Large intestine (tissue), 3 donors: ENCODE measurements around the gene ABCC2. TPM values are rescaled to one million over a fixed set of nuclear protein-coding genes. Genes with fewer than 3 reads are reported as not detected.
"Not testable (repeated sequence)": the region's sequence is repeated elsewhere in the genome, so short reads cannot be mapped to it uniquely, and the experiment has no call there.

Experiments
- DNase-seq, 2 donors: peaks; one replicate each; pipeline versions ENCODE4 v3.0.0 to v3.0.0-alpha.2; 2013
- H3K27ac ChIP-seq: one replicate; pipeline ENCODE4 v1.5.1; 2013; ENCODE audit warnings: low read length
- H3K27me3 ChIP-seq: 2 replicates; pipeline ENCODE4 v1.6.1; 2013; ENCODE audit warnings: low read length; ENCODE audit not compliant: control insufficient read depth, insufficient read depth
- H3K36me3 ChIP-seq: 2 replicates; pipeline ENCODE4 v1.6.1; 2013; ENCODE audit warnings: low read length; ENCODE audit not compliant: control insufficient read depth, insufficient read depth
- H3K4me1 ChIP-seq: one replicate; pipeline ENCODE4 v1.6.1; 2013; ENCODE audit warnings: low read length; ENCODE audit not compliant: control insufficient read depth, insufficient read depth
- H3K4me3 ChIP-seq: one replicate; pipeline ENCODE4 v1.5.1; 2013; ENCODE audit warnings: low read length
- H3K9me3 ChIP-seq: one replicate; pipeline ENCODE4 v1.6.1; 2013; ENCODE audit warnings: mild to moderate bottlenecking, low read depth, low read length, moderate library complexity; ENCODE audit not compliant: control insufficient read depth
- WGBS: methylation state at CpG from one replicate; pipeline ENCODE4 v1.1.5; 2013; ENCODE audit warnings: low lambda C conversion rate; ENCODE audit not compliant: insufficient coverage; 5-methylcytosine and 5-hydroxymethylcytosine counted together
- polyA plus RNA-seq: library from polyadenylated mRNA; unstranded; fragments of 120-200 nt; gene quantifications from one replicate; pipeline ENCODE4 v1.2.1, GENCODE V29; 2013

The ABCC2 gene
- polyA plus RNA-seq, 1 donor = 94.3 TPM

DNA sequence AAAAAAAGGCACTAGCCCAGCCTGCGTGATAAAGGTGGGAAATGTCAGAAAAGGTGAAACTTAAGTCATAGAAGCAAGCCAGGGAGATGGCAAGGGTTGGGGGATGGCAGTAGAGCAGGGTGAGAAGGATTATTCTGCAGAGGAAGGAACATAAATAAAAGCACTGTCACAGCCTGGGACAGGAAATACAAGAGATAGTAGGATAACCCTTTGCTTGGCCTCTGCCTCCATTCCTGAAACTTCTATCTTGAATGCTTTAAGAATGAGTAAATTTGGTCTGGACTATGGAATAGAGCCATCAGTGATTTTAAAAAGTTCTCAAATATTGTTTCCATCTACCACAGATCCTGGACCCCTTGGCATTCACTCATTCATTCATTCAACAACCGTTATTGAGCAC, 50.0 kb downstream of the ABCC2 start:
- H3K9me3 ChIP-seq = no peaks in the 10 kb centered on the region
- H3K36me3 ChIP-seq = peaks cover 74% of the 10 kb centered on the region
- no peak overlapping the region for H3K27ac ChIP-seq
- 100% methylated on average over 1 of the region's 2 CpGs for WGBS
- H3K4me1 ChIP-seq = no peaks in the 10 kb centered on the region
- H3K4me3 ChIP-seq = no peak overlapping the region
- no peaks in the 10 kb centered on the region for H3K27me3 ChIP-seq
- no peak for DNase-seq

GRCh38 chr10:99834410-99834809, 52.0 kb downstream of the ABCC2 start:
- no peak overlapping the region for H3K4me3 ChIP-seq
- no peaks in the 10 kb centered on the region for H3K4me1 ChIP-seq
- WGBS = 80% methylated on average over 2 of the region's 4 CpGs
- no peaks in the 10 kb centered on the region for H3K9me3 ChIP-seq
- H3K27me3 ChIP-seq = no peaks in the 10 kb centered on the region
- H3K27ac ChIP-seq = no peak overlapping the region
- H3K36me3 ChIP-seq = peaks cover 61% of the 10 kb centered on the region
- DNase-seq = no peak

DNA sequence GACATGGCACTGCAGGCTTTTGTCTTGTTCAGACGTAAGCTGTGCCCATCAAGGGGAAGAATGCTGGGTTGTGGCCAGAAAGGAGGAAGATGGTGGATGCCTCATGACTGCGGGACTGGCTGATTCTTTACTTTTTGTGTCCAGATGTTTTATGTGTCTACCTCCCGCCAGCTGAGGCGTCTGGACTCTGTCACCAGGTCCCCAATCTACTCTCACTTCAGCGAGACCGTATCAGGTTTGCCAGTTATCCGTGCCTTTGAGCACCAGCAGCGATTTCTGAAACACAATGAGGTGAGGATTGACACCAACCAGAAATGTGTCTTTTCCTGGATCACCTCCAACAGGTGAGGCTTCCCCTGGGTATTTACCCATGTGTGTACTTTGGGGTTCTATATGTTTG, 53.5 kb downstream of the ABCC2 start:
- no peaks in the 10 kb centered on the region for H3K9me3 ChIP-seq
- no peaks in the 10 kb centered on the region for H3K4me1 ChIP-seq
- no peak overlapping the region for H3K4me3 ChIP-seq
- 80% methylated on average over 1 of the region's 8 CpGs for WGBS
- H3K27me3 ChIP-seq = no peaks in the 10 kb centered on the region
- no peak for DNase-seq
- no peak overlapping the region for H3K27ac ChIP-seq
- peaks cover 56% of the 10 kb centered on the region for H3K36me3 ChIP-seq

GRCh38 chr10:99836711-99837110, 54.3 kb downstream of the ABCC2 start:
- Histone ChIP-seq H3K27me3 (no peaks in the 10 kb centered on the region), H3K36me3 (peaks cover 51% of the 10 kb centered on the region), H3K27ac (no peak overlapping the region), H3K9me3 (no peaks in the 10 kb centered on the region), H3K4me1 (no peaks in the 10 kb centered on the region), H3K4me3 (no peak overlapping the region)
- DNase-seq = no peak
- no CpG with 5 or more reads among the region's 2 CpGs for WGBS

DNA sequence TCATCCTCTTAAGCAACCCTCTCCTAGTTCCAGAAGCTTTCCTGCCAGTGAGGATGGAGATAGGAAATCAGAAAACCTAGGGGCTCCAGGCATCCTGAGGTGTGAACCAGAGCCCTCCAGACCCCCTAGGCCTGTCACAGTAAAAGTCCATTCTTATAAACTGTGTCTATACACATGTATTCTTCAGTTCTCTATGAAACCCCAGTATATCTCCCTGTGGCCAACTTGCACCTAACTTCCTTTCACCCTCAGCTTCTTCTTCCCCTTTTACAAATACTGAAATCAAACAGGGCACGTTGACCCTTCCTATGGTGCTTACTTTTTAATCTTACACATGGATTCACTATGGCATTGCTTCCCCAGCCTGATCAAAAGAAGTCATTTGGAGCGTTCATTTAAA, 58.4 kb downstream of the ABCC2 start:
- H3K9me3 ChIP-seq = not testable (repeated sequence)
- no CpG with 5 or more reads among the region's 2 CpGs for WGBS

GRCh38 chr10:99841746-99842145, 59.3 kb downstream of the ABCC2 start:
- H3K27ac ChIP-seq = no peak overlapping the region
- WGBS = no CpG with 5 or more reads among the region's 7 CpGs
- DNase-seq = no peak
- peaks cover 31% of the 10 kb centered on the region for H3K36me3 ChIP-seq
- no peaks in the 10 kb centered on the region for H3K27me3 ChIP-seq
- H3K4me1 ChIP-seq = no peaks in the 10 kb centered on the region
- no peaks in the 10 kb centered on the region for H3K9me3 ChIP-seq
- H3K4me3 ChIP-seq = no peak overlapping the region

More for the DNA sequence above, 58.4 kb downstream of the ABCC2 start:
- not testable (repeated sequence) for DNase-seq, H3K4me1 ChIP-seq, H3K27me3 ChIP-seq, H3K27ac ChIP-seq, H3K4me3 ChIP-seq
- H3K36me3 ChIP-seq = peaks cover 29% of the 10 kb centered on the region

DNA sequence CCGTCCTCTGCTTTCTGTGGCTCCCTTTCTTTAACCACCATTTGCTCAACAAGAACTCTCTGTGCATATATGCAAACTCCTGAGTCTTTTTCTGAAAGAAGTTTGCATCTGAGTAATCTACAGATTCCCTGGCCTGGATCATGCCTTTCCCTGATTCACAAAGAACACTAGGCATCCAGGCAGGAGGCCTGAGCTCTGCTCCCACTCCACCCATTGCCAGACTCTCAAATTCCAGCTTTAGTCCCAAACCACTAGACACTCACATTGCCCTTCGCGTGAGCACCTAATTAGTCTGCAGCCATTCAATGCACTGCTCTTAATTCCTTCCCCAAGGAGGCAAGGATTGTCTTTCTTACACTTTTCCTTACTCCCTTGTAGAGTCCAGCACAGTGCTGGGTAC, 60.9 kb downstream of the ABCC2 start:
- H3K36me3 ChIP-seq = peaks cover 41% of the 10 kb centered on the region
- no peak overlapping the region for H3K4me3 ChIP-seq
- no peak for DNase-seq
- no peaks in the 10 kb centered on the region for H3K27me3 ChIP-seq
- no CpG with 5 or more reads among the region's 3 CpGs for WGBS
- H3K4me1 ChIP-seq = no peaks in the 10 kb centered on the region
- H3K27ac ChIP-seq = no peak overlapping the region
- H3K9me3 ChIP-seq = no peaks in the 10 kb centered on the region

DNA sequence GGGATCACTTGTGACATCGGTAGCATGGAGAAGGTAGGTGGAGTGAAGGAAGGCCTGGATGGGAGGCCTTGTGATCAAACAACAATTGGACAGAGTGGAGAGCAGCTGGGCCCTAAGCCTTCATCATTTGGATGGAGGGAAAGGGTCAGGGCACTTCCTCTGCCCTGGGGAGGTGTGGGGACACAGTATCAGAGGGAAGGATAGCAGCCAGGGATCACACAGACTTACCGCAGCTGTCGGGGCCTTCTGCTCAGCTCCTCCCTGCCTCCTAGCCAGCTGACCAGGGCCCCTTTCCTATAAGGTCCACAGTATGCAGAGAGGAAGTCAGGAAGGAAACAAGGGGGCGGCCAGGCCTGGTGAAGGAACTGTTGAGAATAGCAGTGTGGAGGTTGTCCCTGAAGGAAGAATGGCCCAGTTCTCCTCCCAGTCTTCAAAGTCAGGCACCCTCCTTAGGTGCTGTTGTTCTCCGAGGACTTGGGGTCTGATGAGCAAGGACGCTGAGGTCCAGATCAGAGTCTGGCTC, 62.1 kb downstream of the ABCC2 start:
- WGBS = 50% methylated on average over 2 of the region's 6 CpGs
- no peak for DNase-seq
- no peaks in the 10 kb centered on the region for H3K9me3 ChIP-seq
- H3K27me3 ChIP-seq = no peaks in the 10 kb centered on the region
- no peak overlapping the region for H3K27ac ChIP-seq
- no peak overlapping the region for H3K4me3 ChIP-seq
- peaks cover 6% of the 10 kb centered on the region for H3K4me1 ChIP-seq
- peaks cover 53% of the 10 kb centered on the region for H3K36me3 ChIP-seq

DNA sequence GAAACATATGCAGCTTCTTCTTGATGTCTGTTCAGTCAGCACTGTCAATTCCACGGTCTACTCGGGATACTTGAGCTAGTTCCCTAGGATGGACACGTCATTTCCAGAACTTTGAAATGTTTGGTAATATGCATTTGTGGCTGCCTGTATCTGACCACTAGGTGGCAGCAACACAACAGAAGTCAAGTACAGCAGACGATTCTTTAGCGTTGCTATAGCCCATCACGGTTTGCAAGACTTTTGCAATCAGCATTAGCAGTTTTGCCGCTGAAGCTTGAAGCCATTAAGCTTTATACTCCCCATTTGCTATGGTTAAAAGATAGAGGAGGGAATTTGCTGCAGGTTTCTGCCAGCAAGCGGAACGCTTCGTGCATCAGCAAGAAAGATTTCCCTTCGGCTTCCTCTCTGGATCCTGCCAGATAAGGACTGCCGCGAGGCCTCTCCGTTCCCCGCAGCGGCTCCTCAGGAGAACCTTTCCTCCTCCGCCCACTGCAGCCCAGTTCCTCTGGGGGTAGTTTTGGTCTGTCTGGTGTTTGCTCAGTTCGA, 63.5 kb downstream of the ABCC2 start:
- H3K4me3 ChIP-seq = no peak overlapping the region
- DNase-seq = peak; percentile 78 to 81
- H3K4me1 ChIP-seq = peaks cover 9% of the 10 kb centered on the region
- no peak overlapping the region for H3K27ac ChIP-seq
- WGBS = no CpG with 5 or more reads among the region's 18 CpGs
- H3K36me3 ChIP-seq = peaks cover 56% of the 10 kb centered on the region
- no peaks in the 10 kb centered on the region for H3K27me3 ChIP-seq
- H3K9me3 ChIP-seq = no peaks in the 10 kb centered on the region

GRCh38 chr10:99849057-99849456, 66.6 kb downstream of the ABCC2 start:
- no CpG with 5 or more reads among the region's 7 CpGs for WGBS
- peaks cover 9% of the 10 kb centered on the region for H3K4me1 ChIP-seq

DNA sequence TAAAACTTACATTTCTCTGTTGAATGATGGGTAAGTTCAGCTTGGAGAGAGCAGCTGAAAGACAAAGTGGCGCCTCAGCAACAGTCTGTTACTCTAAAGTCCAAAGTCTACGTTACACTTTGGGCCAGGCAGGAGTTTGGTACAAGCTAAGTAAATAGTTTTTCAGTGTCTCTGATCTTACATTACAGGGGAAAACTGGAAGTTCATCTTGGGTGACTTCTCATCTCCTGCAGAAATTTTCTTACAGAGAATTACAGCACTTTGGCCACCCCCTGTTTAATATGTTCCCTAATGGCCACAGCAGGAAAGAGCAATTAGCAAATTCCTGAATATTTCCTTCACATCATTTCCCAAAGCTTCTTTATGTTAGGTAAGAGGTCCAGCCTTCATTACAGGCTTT, 67.1 kb downstream of the ABCC2 start:
- H3K27ac ChIP-seq = no peak overlapping the region
- H3K4me3 ChIP-seq = no peak overlapping the region
- peaks cover 9% of the 10 kb centered on the region for H3K4me1 ChIP-seq
- no peaks in the 10 kb centered on the region for H3K9me3 ChIP-seq
- WGBS = no CpG with 5 or more reads among the region's 2 CpGs
- H3K27me3 ChIP-seq = no peaks in the 10 kb centered on the region
- peak; percentile 30 to 61 for DNase-seq
- H3K36me3 ChIP-seq = peaks cover 46% of the 10 kb centered on the region

More at GRCh38 chr10:99849057-99849456, 66.6 kb downstream of the ABCC2 start:
- Histone ChIP-seq H3K27me3 (no peaks in the 10 kb centered on the region), H3K9me3 (no peaks in the 10 kb centered on the region), H3K36me3 (peaks cover 50% of the 10 kb centered on the region), H3K4me3 (no peak overlapping the region), H3K27ac (no peak overlapping the region)
- no peak for DNase-seq
